Endometrial microvascular endothelial cells (primary cell): ENCODE measurements around the gene GTPBP3. TPM values are rescaled to one million over a fixed set of nuclear protein-coding genes. Genes with fewer than 3 reads are reported as not detected.
"Not testable (repeated sequence)": the region's sequence is repeated elsewhere in the genome, so short reads cannot be mapped to it uniquely, and the experiment has no call there.

ENCODE experiments used
- in situ Hi-C: cut with HindIII; loops from 2 replicates; pipeline ENCODE4 v1.10.0; 2017; ENCODE audit warnings: low sequenced_read_pairs, low pct_unique_long_range_greater_than_20kb; ENCODE audit errors: inconsistent ontology term
- total RNA-seq: library from RNA; depleted of rRNA; stranded (reverse); fragments of >200 nt; gene quantifications from one replicate; pipeline ENCODE4 v1.2.3, GENCODE V29; 2015; ENCODE audit errors: inconsistent ontology term

Gene GTPBP3
- 36.8 TPM for total RNA-seq

DNA sequence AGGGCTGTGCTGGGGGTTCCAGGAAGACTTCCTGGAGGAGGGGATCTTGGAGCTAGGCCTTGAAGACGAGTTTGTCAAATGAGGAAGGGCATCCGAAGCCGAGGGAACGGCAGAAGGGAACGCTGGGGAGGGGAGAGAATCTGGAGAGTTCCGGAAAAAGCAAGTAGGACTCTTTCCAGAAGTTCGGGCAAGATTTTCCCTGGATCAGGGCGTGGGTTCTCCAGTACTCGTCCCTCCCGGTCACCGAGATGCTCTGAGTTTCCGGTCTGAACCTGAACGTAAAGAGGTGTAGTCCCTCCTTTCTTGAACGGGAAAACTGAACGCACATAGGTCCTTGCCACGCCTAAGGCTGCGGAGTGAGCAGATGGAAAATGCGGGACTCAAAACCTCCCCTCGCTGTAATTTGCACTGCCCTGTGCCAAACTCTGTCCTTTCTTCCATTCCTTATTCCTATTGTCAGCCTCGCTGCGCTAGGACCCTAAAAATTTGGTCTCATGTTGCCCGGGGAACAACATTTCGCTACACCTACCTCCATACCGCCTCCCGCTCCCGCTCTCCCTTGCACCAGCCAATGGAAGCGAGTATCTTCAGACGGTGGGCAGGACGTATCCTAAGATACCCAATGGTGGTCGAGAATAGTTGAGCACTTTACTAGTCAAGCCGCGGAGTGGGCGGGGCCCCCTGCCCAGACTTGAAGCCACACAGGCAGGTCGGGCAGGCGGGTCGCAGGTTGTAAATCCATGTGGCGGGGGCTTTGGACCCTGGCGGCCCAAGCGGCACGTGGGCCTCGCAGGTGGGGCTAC lies at the start of gene GTPBP3:
TSS of gene GTPBP3 (plus strand) at position 682 of the 803 bp plus-strand sequence. CDS start at position 741, 59 bp downstream.
- in situ Hi-C loops, result no loop called here

GRCh38 chr19:17289489-17289888 lies 47.9 kb upstream of the GTPBP3 start:
- in situ Hi-C loops, result no loop called here

- in situ Hi-C loops, result no loop called here
These were observed 44.9 kb upstream of the GTPBP3 start for GRCh38 chr19:17292301-17293074.

DNA sequence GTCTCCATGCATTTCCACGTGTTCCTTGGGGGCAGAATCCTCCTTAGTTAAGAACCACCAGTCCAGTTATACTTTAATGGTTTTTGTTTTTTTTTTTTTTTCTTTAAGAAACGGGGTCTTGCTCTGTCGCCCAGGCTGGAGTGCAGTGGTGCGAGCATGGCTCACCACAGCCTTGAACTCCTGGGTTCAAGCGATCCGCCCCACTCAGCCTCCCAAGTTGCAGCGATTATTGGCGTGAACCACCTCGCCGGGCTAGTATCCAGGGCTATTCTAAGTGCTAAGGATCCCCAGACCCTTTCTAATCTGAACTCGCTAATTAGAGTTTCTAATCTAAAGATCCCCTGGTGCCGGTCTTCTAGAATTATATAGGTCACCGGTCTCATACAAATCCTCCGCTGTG lies 43.7 kb upstream of the GTPBP3 start:
- in situ Hi-C loops, result no loop called here

- in situ Hi-C loops, result no loop called here
These were observed 43.1 kb upstream of the GTPBP3 start for GRCh38 chr19:17294051-17294891.

- in situ Hi-C loops, result not testable (repeated sequence)
These were observed 41.8 kb upstream of the GTPBP3 start for GRCh38 chr19:17295551-17295950.

GRCh38 chr19:17296273-17296672 lies 41.1 kb upstream of the GTPBP3 start:
- in situ Hi-C loops, result no loop called here

- in situ Hi-C loops, result no loop called here
These were observed 40.4 kb upstream of the GTPBP3 start for GRCh38 chr19:17296976-17297375.

GRCh38 chr19:17300992-17301619 lies 36.2 kb upstream of the GTPBP3 start:
- in situ Hi-C loops, result no loop called here

DNA sequence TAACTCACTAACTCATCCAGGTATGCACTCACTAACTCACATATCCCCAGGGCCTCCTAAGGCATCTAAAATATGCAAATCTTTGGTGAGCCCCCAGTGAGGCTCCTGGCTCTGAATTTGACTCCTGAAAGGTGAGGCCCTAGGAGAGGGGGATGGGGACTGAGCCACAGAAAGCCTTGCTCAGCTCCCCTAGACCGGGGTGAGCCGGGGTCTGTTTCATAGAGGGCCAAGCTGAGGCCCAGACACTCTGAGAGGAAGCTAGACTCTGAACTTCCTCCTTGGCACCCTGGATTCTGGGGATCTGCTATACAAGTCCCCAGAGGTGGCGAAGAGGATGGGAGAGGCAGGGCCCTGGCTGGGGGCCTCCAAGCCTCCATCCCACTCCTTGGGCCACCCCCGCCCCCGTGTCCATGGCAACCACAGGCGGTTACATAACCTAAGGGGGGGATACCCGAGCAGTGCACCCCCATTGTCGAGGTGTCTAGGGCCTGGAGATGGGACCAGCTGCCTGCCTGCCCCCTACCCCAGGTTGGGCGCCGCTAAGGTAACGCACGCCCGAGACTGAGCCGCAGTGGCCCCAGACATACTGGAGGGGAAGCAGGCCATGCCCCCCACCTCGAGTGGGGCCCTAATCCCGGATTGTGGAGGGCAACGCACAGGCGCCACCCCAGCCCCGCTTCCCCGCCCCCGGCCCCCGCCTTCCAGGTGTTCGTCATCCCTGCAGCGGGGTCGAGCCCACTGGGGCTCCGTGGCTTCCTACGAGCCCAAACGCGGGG lies 34.8 kb upstream of the GTPBP3 start:
- in situ Hi-C loops, result no loop called here

DNA sequence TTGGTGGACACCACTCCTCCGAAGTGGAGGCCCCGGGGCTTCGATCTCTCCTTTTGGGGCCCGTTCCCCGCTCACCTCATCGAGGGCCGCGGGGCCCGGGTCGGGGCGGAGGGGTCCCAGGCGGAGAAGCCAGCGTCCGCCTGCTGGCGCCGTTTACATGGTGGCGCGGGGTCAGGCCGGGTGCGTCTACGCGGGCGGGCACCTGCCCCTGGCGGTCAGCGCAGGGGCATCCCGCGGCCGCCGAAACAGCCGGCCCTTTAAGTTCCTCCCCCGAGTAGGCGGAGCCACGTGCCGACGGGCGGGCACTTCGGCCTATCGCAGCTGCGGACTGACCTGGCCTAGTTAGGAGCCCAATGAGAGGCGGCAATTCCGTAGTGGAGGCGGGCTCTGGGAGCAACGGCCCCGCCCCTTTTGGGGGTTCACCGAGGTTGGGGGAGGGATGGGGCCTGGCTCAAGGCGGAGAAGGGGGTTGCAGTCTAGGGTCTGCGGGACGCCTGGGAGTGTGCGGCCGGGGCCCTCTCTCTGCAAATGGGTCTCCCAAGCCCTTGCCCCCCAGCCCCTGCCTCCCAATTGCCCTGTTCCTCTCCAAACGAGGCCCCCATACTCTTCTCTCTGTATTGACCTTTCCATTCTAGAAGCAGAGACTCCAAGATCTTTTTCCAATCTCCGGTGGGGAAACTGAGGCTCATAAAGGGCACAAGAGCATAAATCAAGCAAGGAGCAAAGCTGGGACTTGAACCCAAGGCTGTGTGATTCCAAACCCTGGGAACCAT lies 34.0 kb upstream of the GTPBP3 start, which contains the start of gene ABHD8:
TSS of gene ABHD8 (minus strand) at position 259 of the 773 bp plus-strand sequence. CDS start 1,809 bp downstream, outside the sequence.
- in situ Hi-C loops, result no loop called here

DNA sequence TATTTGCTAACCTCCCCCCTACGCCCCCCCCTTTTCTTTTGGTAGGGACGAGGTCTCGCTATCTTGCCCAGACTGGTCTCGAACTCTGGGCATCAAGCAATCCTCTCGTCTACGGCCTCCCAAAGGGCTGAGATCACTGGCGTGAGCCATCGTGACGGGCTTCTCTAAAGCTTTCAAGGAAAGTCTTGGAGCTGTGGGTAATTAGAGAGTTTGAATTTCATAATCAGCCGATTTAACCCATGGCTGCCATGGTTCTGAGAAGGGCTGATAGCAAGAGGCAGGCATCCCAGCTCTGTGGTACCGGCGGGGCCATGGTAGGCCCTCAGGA lies 33.4 kb upstream of the GTPBP3 start:
- in situ Hi-C loops, result no loop called here

DNA sequence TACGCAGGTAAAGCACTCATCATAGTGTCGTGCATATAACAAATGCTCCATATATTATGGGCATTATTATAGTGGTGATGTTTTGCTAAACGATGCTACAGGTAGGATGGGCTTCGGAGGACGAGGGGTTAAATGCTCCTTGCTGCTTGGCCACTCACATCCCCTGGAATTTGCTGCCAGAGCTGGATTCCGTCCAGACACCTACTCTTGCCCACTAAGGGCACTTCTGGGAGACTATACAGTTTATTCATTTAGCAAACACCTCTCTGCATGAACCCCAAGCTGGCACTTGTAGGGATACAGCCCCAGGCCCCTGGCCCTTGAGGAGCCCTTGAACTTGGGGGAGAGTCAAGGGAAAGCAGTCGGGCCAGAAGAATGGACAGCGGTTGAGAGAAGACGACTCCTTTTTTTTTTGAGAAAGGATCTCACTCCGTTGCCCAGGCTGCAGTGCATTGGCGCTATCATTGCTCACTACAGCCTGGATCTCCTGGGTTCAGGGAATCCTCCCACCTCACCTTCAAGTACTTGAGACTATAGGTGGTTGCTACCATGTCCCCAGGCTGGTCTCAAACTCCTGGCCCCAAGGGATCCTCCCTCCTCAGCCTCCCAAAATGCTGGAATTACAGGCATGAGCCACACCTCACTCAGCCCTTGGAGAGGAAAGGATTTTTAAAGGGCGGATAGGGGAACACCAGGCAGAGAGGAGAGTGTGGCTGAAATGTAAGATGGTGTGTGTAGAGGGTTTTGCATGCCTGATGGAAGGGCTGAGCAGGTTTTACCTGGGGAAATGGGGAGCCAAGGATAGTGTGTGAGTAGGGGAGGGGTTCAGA lies 32.8 kb upstream of the GTPBP3 start:
- in situ Hi-C loops, result no loop called here

- in situ Hi-C loops, result no loop called here
These were observed 32.2 kb upstream of the GTPBP3 start for GRCh38 chr19:17305216-17305516.

DNA sequence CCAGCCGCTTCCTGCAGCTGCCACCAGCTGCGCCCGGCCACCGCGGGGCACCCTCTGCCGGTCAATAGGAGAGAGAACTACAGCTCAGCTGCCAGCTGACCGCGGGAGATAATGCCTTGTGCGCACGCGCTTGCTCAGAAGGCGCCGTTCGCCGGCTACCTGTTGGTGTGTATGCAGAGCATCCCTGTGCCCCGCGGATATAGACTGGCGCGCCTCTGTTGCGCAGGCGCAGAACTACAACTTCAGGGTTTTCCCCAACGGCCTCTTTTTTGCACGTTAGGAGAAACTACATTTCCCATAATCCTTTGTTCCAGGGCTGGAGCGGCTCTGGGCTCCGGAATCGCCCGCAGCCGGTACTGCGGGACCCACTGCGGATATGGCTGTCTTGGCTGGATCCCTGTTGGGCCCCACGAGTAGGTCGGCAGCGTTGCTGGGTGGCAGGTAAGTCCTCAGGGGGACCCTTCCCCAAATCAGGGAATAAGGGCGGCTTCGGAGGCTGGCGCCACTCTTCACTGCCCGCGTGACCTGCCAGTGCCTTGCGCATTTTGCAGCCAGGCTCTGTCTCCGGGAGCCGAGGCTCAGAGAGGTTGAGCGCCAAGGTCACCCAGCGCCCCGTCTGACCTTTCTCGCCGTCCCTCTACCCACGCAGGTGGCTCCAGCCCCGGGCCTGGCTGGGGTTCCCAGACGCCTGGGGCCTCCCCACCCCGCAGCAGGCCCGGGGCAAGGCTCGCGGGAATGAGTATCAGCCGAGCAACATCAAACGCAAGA lies 31.7 kb upstream of the GTPBP3 start, which contains the start of gene MRPL34:
TSS of gene MRPL34 (plus strand) at position 356 of the 768 bp plus-strand sequence. CDS start at position 377, 21 bp downstream.
- in situ Hi-C loops, result no loop called here

GRCh38 chr19:17306285-17306714 lies 31.1 kb upstream of the GTPBP3 start:
- in situ Hi-C loops, result no loop called here
